ENCODE data around the gene TIFAB.

Gene TIFAB

GRCh38 chr5:135442431-135443160 is 9.6 kb downstream of the TIFAB start:
- ATAC-seq = no peak

GRCh38 chr5:135441919-135442318 is 10.2 kb downstream of the TIFAB start:
- TF ChIP-seq ZFP30 (CRISPR knock-in tag; IDR thresholded peaks at IDR 0.05) (no peak), ZFP3 (CRISPR knock-in tag; IDR thresholded peaks at IDR 0.05) (no peak), ZNF565 (CRISPR knock-in tag; conservative IDR thresholded peaks at IDR 0.05; ENCODE audit: low read depth) (no peak), ZNF8 (CRISPR knock-in tag; IDR thresholded peaks at IDR 0.05) (no peak), CREB5 (CRISPR knock-in tag; IDR thresholded peaks at IDR 0.05; ENCODE audit: low read depth) (no peak)
- ATAC-seq = no peak

More at GRCh38 chr5:135442431-135443160, 9.6 kb downstream of the TIFAB start:
- no peak for TF ChIP-seq ZNF70 (CRISPR knock-in tag; IDR thresholded peaks at IDR 0.05)
- TF ChIP-seq ZNF8 (CRISPR knock-in tag; IDR thresholded peaks at IDR 0.05) = no peak
- no peak for TF ChIP-seq POU6F1 (CRISPR knock-in tag; IDR thresholded peaks at IDR 0.05; ENCODE audit: borderline replicate concordance, low read depth)
- TF ChIP-seq TOX (CRISPR knock-in tag; IDR thresholded peaks at IDR 0.05; ENCODE audit: borderline replicate concordance) = no peak
- TF ChIP-seq PPARA (CRISPR knock-in tag; IDR thresholded peaks at IDR 0.05; ENCODE audit: borderline replicate concordance) = no peak
- TF ChIP-seq PATZ1 (CRISPR knock-in tag; IDR thresholded peaks at IDR 0.05; ENCODE audit: borderline replicate concordance) = no peak
- no peak for TF ChIP-seq ZC3H10 (CRISPR knock-in tag; IDR thresholded peaks at IDR 0.05)
- TF ChIP-seq GLIS3 (CRISPR knock-in tag; IDR thresholded peaks at IDR 0.05) = no peak
- no peak for TF ChIP-seq CREB5 (CRISPR knock-in tag; IDR thresholded peaks at IDR 0.05; ENCODE audit: low read depth)
- no peak for TF ChIP-seq OSR1 (CRISPR knock-in tag; IDR thresholded peaks at IDR 0.05)
- TF ChIP-seq BACH2 (CRISPR knock-in tag; IDR thresholded peaks at IDR 0.05; ENCODE audit: borderline replicate concordance) = no peak
- no peak for TF ChIP-seq ZFP3 (CRISPR knock-in tag; IDR thresholded peaks at IDR 0.05)
- no peak for TF ChIP-seq ZFP30 (CRISPR knock-in tag; IDR thresholded peaks at IDR 0.05)
- no peak for TF ChIP-seq ARNTL (CRISPR knock-in tag; IDR thresholded peaks at IDR 0.05; ENCODE audit: borderline replicate concordance, low read depth)

- ATAC-seq = no peak
- no peak for TF ChIP-seq CSDC2 (CRISPR knock-in tag; IDR thresholded peaks at IDR 0.05)
- TF ChIP-seq POU6F1 (CRISPR knock-in tag; IDR thresholded peaks at IDR 0.05; ENCODE audit: borderline replicate concordance, low read depth) = no peak
- no peak for TF ChIP-seq ZNF565 (CRISPR knock-in tag; conservative IDR thresholded peaks at IDR 0.05; ENCODE audit: low read depth)
- no peak for TF ChIP-seq PATZ1 (CRISPR knock-in tag; IDR thresholded peaks at IDR 0.05; ENCODE audit: borderline replicate concordance)
- TF ChIP-seq ZFP3 (CRISPR knock-in tag; IDR thresholded peaks at IDR 0.05) = no peak
- TF ChIP-seq TSHZ2 (CRISPR knock-in tag; IDR thresholded peaks at IDR 0.05) = no peak
- TF ChIP-seq ZFP30 (CRISPR knock-in tag; IDR thresholded peaks at IDR 0.05) = no peak
- TF ChIP-seq ESRRG (CRISPR knock-in tag; IDR thresholded peaks at IDR 0.05) = no peak
- no peak for TF ChIP-seq SNAI2 (CRISPR knock-in tag; IDR thresholded peaks at IDR 0.05)
- no peak for TF ChIP-seq TCF4 (CRISPR knock-in tag; IDR thresholded peaks at IDR 0.05; ENCODE audit: borderline replicate concordance)
- no peak for TF ChIP-seq OSR1 (CRISPR knock-in tag; IDR thresholded peaks at IDR 0.05)
- TF ChIP-seq TOX (CRISPR knock-in tag; IDR thresholded peaks at IDR 0.05; ENCODE audit: borderline replicate concordance) = no peak
- TF ChIP-seq ARNTL (CRISPR knock-in tag; IDR thresholded peaks at IDR 0.05; ENCODE audit: borderline replicate concordance, low read depth) = no peak
- no peak for TF ChIP-seq PPARA (CRISPR knock-in tag; IDR thresholded peaks at IDR 0.05; ENCODE audit: borderline replicate concordance)
- TF ChIP-seq ZNF8 (CRISPR knock-in tag; IDR thresholded peaks at IDR 0.05) = no peak
- no peak for TF ChIP-seq CREB5 (CRISPR knock-in tag; IDR thresholded peaks at IDR 0.05; ENCODE audit: low read depth)
Observed at GRCh38 chr5:135441350-135441831, 10.8 kb downstream of the TIFAB start.
